GM21381 (cell line): ENCODE results near the gene GRIK5.

Source experiments
- ATAC-seq: cut with Tn5 transposase; IDR thresholded peaks from one replicate; pipeline ENCODE4 v1.9.1; 2021; ENCODE audit warnings: mild to moderate bottlenecking, moderate library complexity; ENCODE audit not compliant: unreplicated experiment

GRIK5 gene

GRCh38 chr19:42096255-42096837 lies 26.3 kb upstream of the GRIK5 start:
- ATAC-seq: no peak

- ATAC-seq: no peak
Measured at GRCh38 chr19:42095814-42096230, 25.8 kb upstream of the GRIK5 start.

GRCh38 chr19:42095142-42095813 lies 25.3 kb upstream of the GRIK5 start:
- ATAC-seq: no peak

- ATAC-seq: no peak
Measured at GRCh38 chr19:42093926-42094325, 23.9 kb upstream of the GRIK5 start.

- no peak for ATAC-seq
Measured at GRCh38 chr19:42093505-42093904, 23.5 kb upstream of the GRIK5 start.

- ATAC-seq: no peak
Measured at GRCh38 chr19:42092350-42092749, 22.3 kb upstream of the GRIK5 start.

GRCh38 chr19:42091742-42092141 lies 21.7 kb upstream of the GRIK5 start:
- no peak for ATAC-seq

- no peak for ATAC-seq
Measured at GRCh38 chr19:42091300-42091699, 21.3 kb upstream of the GRIK5 start.

GRCh38 chr19:42090672-42091071 lies 20.7 kb upstream of the GRIK5 start:
- no peak for ATAC-seq

- ATAC-seq: no peak
Measured at GRCh38 chr19:42089772-42090171, 19.8 kb upstream of the GRIK5 start.

GRCh38 chr19:42089191-42089750 lies 19.3 kb upstream of the GRIK5 start:
- no peak for ATAC-seq

GRCh38 chr19:42088471-42089190 lies 18.6 kb upstream of the GRIK5 start:
- ATAC-seq: no peak

GRCh38 chr19:42086770-42087550 lies 17.0 kb upstream of the GRIK5 start:
- no peak for ATAC-seq

- ATAC-seq: no peak
Measured at GRCh38 chr19:42086188-42086736, 16.3 kb upstream of the GRIK5 start.

- ATAC-seq: no peak
Measured at GRCh38 chr19:42083537-42083936, 13.5 kb upstream of the GRIK5 start.

GRCh38 chr19:42081584-42082203 lies 11.7 kb upstream of the GRIK5 start:
- ATAC-seq: no peak

GRCh38 chr19:42080764-42081375 lies 10.9 kb upstream of the GRIK5 start:
- ATAC-seq: no peak

- ATAC-seq: no peak
Measured at GRCh38 chr19:42079886-42080763, 10.1 kb upstream of the GRIK5 start.

- ATAC-seq: no peak
Measured at GRCh38 chr19:42079276-42079669, 9.3 kb upstream of the GRIK5 start.
